Hypothalamus (tissue), 51 donors: ENCODE results near the gene NRG3.
A peak's percentile ranks its signal among the peaks of the same experiment; 100 is the strongest.
"Not testable (repeated sequence)": the region's sequence is repeated elsewhere in the genome, so short reads cannot be mapped to it uniquely, and the experiment has no call there.

Experiments
- DNase-seq, 51 donors: peaks; one replicate each; lab custom pipeline; 2025; lab: John Stamatoyannopoulos, UW

NRG3 gene

GRCh38 chr10:82934947-82935346 is 1060.0 kb downstream of the NRG3 start:
- no peak for DNase-seq

- no peak for DNase-seq
These were observed 1063.3 kb downstream of the NRG3 start for GRCh38 chr10:82938331-82938730.

DNA sequence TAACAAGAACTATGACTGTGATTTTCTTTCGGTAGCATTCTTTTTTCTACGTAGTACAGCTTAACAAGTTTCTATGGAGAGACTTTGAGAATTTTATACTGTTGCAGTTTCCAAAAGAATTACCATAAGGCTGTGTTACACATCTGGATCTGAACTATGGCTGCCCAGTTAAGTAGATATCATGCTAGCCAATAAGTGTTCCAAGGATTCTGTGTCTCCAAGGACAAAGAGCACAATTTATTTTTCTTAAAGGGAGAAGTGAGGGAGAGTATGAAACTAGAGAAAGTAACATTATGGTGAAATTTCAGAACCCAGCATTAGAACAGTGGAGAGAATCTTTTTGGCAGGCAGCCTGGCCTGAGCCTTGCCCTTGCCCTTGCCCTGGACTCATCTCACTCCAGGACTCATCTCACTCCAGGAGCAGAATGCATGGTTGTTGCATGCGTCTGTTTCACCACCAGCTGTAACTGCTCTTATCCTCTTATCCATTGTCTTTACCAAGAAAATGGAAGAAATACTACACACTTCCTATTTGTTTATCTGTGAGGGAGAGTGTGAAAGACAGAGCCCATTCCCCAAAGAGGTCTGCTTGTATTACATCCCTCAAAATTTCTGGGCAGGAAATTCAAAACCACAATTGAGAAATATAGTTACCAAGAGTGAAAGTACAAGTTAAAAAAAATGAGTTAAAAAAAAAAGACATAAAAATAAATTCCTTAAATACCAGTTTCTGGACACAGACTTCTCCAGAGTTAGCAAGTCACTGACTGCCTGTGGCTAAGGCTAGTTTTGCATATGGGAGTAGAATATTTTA is 1067.5 kb downstream of the NRG3 start:
- no peak for DNase-seq

DNA sequence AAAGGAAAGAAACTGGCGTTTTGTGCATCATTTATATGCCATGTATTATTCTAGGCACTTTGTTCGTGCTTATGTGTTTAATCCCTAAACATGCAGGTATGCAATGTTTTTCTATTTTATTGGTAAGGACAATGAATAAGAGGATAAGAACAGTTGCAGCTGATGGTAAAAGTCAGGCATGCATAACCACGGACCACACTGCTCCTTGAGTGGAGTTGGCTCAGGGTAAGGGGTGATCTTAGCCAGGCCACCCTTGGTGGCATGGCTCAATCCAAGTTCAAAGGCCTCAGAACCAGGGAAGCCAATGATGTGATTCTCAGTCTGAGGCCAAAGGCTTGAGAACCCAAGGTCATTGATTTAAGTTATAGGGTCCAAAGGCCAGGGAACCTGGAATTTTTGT is 1068.1 kb downstream of the NRG3 start:
- no peak for DNase-seq

GRCh38 chr10:82949816-82950575 is 1075.0 kb downstream of the NRG3 start:
- DNase-seq, result no peak

DNA sequence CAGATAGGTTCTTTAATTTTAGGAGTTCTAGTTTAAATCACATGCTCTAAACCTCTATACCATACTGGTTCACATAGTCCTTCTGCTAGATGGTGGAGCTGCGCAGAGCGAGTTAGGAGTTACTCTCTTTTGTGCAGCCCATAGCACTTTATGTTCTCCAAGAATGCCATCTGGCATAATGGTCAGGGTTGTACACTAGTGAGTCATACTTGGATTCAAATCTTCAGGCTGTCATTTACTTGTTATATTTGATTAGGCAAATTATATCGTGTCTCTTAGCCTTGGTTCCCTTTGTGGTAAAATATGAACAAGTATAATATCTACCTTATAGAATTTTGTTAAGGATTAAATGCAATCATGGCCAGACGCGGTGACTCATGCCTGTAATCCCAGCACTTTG is 1078.3 kb downstream of the NRG3 start:
- no peak for DNase-seq

- DNase-seq, result no peak
These were observed 1078.9 kb downstream of the NRG3 start for GRCh38 chr10:82953909-82954308.

GRCh38 chr10:82960421-82961060 is 1085.5 kb downstream of the NRG3 start:
- DNase-seq, result not testable (repeated sequence)

DNA sequence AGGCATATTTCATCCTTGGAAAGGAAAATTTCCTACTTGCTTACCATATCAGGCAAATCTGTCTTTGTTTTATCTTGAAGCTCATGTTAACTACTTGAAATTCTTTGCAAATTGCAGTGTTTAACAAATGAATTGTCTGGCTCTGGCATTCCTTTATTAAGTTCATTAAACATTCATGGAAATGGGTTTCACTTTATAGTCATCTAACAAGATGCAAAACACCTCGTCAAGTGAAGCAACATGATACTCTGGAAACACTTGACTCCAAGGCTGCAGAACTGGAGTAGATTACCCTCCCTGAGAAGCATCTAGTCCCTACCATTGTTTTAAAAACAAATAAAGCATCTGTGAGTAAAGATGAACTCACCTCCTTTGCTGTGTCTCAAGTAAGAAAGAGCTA is 1086.9 kb downstream of the NRG3 start:
- no peak for DNase-seq

DNA sequence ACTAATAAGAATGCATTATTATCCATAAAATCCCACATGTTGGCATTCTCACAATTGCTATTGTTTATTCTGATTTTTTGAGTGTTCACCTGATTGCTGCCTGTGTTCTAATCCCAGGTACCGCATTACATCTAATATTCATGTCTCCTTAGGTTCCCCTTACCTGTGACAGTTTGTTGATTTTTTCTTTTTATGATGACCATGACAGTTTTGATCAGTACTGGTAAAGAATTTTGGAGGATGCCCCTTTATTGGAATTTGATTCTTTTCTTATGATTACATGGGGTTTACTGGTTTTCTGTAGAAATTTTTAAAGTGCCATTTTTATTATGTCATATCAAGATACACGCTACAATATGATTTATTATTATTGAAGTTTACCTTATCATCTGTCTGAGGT is 1091.1 kb downstream of the NRG3 start:
- DNase-seq, result no peak

DNA sequence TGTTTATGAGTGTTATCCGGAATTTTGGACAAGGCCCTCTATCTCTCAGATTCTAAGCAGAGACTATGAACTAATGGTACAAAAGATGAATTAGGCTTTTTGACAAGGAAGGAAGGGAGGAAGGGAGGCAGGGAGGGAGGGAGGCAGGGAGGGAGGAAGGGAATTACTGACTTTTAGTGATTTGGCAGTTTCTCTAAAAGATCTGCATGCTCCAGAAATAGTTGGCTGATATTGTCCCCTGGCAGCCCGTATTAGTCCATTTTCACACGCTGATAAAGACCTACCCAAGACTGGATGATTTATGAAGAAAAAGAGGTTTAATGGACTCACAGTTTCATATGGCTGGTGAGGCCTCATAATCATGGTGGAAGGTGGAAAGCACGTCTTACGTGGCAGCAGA is 1093.5 kb downstream of the NRG3 start:
- DNase-seq, result no peak

DNA sequence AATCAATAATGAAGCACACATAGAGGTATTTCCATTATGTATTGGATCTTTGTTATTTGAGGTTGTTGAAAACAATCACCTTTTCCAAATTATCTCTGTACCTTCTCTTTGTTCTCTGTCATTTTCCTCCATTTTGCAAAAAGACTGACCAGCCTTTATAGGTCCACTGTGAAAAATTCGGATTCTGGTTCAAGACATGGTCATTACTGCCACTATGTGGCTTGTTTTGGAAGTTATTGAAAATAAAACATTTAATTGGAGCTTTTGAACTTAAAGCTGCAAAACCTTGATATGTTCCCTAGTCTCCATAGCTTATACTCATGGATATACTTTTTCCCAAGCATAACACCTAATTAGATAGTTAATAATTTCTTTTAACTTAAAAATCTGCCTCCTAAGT is 1094.4 kb downstream of the NRG3 start:
- no peak for DNase-seq

DNA sequence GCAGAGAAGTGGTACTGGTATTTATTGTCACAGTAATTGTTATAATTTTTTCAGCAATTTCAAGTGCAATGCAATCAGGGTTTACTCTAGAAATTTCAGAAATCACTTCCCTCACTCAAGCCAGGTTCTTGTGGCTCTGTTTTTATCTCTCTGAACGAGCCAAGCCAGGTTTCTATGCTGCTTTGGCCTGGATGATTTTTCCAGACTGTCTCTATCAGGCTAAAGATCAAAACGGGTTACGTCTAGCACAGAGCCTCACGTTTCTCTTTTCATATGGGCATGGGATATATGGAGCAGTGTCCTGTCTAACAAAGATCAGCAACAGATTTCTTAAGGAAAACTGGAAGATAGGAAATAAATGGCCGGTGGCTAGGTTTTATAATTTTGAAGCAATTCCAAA is 1105.3 kb downstream of the NRG3 start:
- DNase-seq, result no peak

DNA sequence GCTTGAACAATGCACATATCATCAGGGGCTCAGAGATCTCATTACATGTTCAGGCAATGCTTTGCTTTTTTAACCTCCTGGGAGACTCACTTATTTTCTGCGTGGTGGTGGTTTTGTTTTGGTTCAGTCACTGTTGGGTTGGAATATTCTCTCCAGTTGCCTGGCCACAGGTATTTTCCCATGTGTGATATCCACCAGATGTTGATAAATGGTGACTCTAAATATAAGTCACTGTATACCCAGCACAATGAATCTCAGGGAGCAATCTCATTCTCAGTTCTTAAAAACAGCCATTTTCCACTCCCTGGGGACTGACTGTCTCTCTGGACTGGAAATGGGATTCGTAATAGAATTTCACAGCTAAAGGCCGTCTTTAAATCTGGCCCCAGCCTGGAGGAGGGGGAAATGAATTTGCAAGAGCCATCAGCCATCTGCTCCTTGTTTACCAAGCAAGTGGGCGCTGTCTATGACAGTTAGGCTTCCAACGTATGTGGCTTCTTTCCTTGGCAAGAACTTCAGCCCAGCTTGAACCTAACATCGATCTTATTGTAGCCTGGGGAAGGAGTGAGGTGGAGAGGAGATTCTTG is 1106.2 kb downstream of the NRG3 start:
- DNase-seq, result peak in 1 of 51 donors; percentile 8

- DNase-seq, result peak in 1 of 51 donors; percentile 8
These were observed 1107.2 kb downstream of the NRG3 start for GRCh38 chr10:82982110-82982608.

- DNase-seq, result no peak
These were observed 1111.2 kb downstream of the NRG3 start for GRCh38 chr10:82986216-82986615.

GRCh38 chr10:83006479-83006878 is 1131.5 kb downstream of the NRG3 start:
- not testable (repeated sequence) for DNase-seq

DNA sequence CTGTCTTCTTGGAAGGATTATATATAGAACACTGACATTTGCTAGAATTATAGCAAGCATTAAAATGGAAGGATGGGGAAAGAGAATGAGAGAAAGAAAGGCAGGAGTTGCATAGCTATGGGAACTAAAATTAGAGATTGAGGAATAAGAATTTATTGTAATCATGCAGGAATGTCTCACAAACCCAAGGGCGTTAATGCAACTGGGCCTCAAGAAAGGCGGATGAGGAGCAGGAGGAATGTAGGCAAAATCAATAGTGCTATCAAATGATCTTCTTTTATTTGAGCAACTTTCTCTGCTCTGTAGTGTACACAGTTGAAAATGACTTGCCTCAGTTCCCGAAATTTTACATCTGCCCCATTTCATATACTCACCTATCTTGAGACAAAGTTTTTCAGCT is 1132.5 kb downstream of the NRG3 start:
- no peak for DNase-seq

- DNase-seq, result no peak
These were observed 1137.9 kb downstream of the NRG3 start for GRCh38 chr10:83012866-83013265.

- no peak for DNase-seq
These were observed 1142.3 kb downstream of the NRG3 start for GRCh38 chr10:83017076-83017867.
